ENCODE data around the gene RPUSD1. TPM values are rescaled to one million over a fixed set of nuclear protein-coding genes. Genes with fewer than 3 reads are reported as not detected.

The RPUSD1 gene
- total and polyA plus RNA-seq, 12 donors: 1.1 to 40.1 (median 20.4) TPM

GRCh38 chr16:824601-825000 is 36.4 kb upstream of the RPUSD1 start:
- intact Hi-C loops (cut with DNase I): no loop called here
- Histone ChIP-seq H3K4me3 (no peak overlapping the region), H3K27me3 (no peaks in the 10 kb centered on the region), H3K4me1 (replicated peaks in 1 of 2) (peaks cover 8 to 11% of the 10 kb centered on the region in 2 donors), H3K9me3 (replicated peaks in 1 of 3) (no peaks in the 10 kb centered on the region), H3K36me3 (replicated peaks in 1 of 2) (no peaks in the 10 kb centered on the region), H3K27ac (no peak overlapping the region)
- WGBS, 4 donors: 89 to 93% (median 91%) methylated on average over 22 to 25 of the region's 25 CpGs
- no peak for DNase-seq
- TF ChIP-seq CTCF (IDR thresholded peaks at IDR 0.05): no peak
- TF ChIP-seq POLR2A (IDR thresholded peaks at IDR 0.05): no peak

- Histone ChIP-seq H3K27me3 (no peaks in the 10 kb centered on the region), H3K9me3 (replicated peaks in 1 of 3) (no peaks in the 10 kb centered on the region), H3K27ac (no peak overlapping the region), H3K4me3 (no peak overlapping the region), H3K4me1 (replicated peaks in 1 of 2) (peaks cover 8 to 11% of the 10 kb centered on the region in 2 donors), H3K36me3 (replicated peaks in 1 of 2) (no peaks in the 10 kb centered on the region)
- no peak for DNase-seq
- intact Hi-C loops (cut with DNase I): no loop called here
- TF ChIP-seq CTCF (IDR thresholded peaks at IDR 0.05) (no peak), POLR2A (IDR thresholded peaks at IDR 0.05) (no peak)
- WGBS, 4 donors: 90 to 94% (median 91%) methylated on average over 10 to 22 of the region's 22 CpGs
These were observed 36.0 kb upstream of the RPUSD1 start for GRCh38 chr16:824194-824593.

GRCh38 chr16:822909-823297 is 34.7 kb upstream of the RPUSD1 start:
- DNase-seq: no peak
- Histone ChIP-seq H3K4me1 (replicated peaks in 1 of 2) (peaks cover 8 to 11% of the 10 kb centered on the region in 2 donors), H3K4me3 (no peak overlapping the region), H3K27ac (no peak overlapping the region), H3K27me3 (no peaks in the 10 kb centered on the region), H3K36me3 (replicated peaks in 1 of 2) (no peaks in the 10 kb centered on the region), H3K9me3 (replicated peaks in 1 of 3) (no peaks in the 10 kb centered on the region)
- intact Hi-C loops (cut with DNase I): no loop called here
- WGBS, 4 donors: 84 to 92% (median 91%) methylated on average over 9 of the region's 9 CpGs
- TF ChIP-seq POLR2A (IDR thresholded peaks at IDR 0.05) (no peak), CTCF (IDR thresholded peaks at IDR 0.05) (no peak)

GRCh38 chr16:822174-822908 is 34.2 kb upstream of the RPUSD1 start:
- H3K9me3 ChIP-seq (replicated peaks in 1 of 3): no peaks in the 10 kb centered on the region
- WGBS, 4 donors: 80 to 83% (median 82%) methylated on average over 12 to 21 of the region's 21 CpGs
- DNase-seq: no peak
- H3K27me3 ChIP-seq: peaks cover 4% of the 10 kb centered on the region
- no peak for TF ChIP-seq CTCF (IDR thresholded peaks at IDR 0.05)
- TF ChIP-seq POLR2A (IDR thresholded peaks at IDR 0.05): no peak
- no peak overlapping the region for H3K4me3 ChIP-seq
- H3K27ac ChIP-seq: no peak overlapping the region
- peaks cover 8 to 11% of the 10 kb centered on the region in 2 donors for H3K4me1 ChIP-seq (replicated peaks in 1 of 2)
- H3K36me3 ChIP-seq (replicated peaks in 1 of 2): no peaks in the 10 kb centered on the region
- intact Hi-C loops (cut with DNase I): no loop called here
